ENCODE data around the gene IGSF22.

Gene IGSF22

DNA sequence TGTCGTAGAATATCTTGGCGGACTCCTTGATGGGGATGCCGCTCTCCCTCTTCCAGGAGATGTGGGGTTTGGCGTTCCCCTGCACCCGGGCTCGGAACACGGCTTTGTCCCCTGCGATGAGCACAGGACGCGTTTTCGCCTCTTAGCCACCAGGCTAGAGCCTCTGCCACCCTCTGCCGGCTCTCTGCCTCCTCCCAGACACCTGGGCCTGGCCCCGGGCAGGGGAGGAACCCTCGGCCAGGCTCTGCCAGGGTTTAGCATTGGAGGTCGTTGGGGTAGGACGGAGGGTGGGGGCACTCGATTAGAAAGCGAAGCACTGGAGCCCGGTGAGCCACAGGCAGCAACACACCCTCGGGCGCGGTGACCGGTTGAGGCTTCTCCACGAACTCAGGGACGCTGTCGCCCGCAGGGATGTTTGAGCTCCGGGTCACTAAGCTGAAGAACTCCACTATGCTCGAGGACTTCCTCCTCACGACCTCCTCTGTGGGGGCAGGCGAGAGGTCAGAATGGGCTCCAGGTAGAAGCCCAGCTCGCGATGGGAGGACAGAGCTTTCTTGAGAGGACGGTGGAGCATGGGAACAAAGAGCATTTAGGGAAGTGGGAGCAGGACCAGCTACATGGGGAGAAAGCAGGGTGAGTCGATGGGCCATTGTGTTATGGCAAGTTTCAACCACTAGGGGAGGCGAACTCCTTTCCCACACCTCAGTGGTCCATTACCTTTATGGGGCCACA, 4.3 kb downstream of the IGSF22 start:
- no peaks in the 10 kb centered on the region for H3K36me3 ChIP-seq
- H3K4me1 ChIP-seq (ENCODE audit: control insufficient read depth in 1 of 2, insufficient read depth in 1 of 2, low read depth in 1 of 2, low read length in 1 of 2): peaks cover 11 to 12% of the 10 kb centered on the region in 2 experiments
- H3K9me3 ChIP-seq: no peaks in the 10 kb centered on the region
- TF ChIP-seq, protein P1, sequence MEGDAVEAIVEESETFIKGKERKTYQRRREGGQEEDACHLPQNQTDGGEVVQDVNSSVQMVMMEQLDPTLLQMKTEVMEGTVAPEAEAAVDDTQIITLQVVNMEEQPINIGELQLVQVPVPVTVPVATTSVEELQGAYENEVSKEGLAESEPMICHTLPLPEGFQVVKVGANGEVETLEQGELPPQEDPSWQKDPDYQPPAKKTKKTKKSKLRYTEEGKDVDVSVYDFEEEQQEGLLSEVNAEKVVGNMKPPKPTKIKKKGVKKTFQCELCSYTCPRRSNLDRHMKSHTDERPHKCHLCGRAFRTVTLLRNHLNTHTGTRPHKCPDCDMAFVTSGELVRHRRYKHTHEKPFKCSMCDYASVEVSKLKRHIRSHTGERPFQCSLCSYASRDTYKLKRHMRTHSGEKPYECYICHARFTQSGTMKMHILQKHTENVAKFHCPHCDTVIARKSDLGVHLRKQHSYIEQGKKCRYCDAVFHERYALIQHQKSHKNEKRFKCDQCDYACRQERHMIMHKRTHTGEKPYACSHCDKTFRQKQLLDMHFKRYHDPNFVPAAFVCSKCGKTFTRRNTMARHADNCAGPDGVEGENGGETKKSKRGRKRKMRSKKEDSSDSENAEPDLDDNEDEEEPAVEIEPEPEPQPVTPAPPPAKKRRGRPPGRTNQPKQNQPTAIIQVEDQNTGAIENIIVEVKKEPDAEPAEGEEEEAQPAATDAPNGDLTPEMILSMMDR (IDR thresholded peaks at IDR 0.05): peak; percentile 38
- peak overlapping the region; percentile 19 to 51 for H3K4me3 ChIP-seq (ENCODE audit: low read depth in 1 of 2, low read length in 1 of 2)
- no peak overlapping the region for H3K27ac ChIP-seq
- peaks cover 45% of the 10 kb centered on the region for H3K27me3 ChIP-seq

DNA sequence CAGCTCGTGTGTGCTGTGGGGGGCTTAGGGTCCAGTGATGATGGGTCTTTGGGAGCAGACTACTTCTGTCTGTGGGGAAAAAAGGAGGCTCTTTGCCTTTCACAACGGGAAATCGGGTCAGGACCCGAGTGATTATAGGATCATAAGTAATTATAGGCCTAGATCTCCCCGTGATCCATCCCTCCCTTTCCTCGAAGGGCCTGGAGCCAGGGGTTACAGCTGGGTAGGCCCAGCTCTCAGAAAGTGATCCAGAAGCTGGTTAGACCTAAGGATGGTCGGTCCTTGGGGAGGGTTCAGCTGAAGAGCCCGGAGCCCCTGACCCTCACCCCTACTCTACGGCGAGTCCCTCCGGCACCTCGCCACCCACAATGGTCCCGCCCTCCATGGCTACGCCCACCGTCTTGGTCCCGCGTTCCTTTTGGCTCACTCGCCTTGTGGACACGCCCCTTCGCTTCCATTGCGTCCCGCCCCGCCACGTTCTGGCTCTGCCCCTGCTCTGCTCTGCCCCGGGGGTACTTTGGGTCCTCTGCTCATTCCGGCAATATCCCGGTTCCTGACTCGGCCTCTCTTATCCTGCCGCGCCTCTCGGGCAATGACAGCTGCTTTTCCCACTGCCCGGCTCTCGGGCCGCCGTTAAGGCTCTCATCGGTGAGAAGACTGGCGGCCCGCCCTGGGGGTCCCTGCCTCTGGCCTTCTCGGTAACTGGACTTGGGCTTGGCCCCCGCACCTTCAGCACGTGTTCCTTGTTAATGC, 5.0 kb downstream of the IGSF22 start:
- Histone ChIP-seq H3K27me3 (peaks cover 51% of the 10 kb centered on the region), H3K27ac (no peak overlapping the region), H3K4me1 (ENCODE audit: control insufficient read depth in 1 of 2, insufficient read depth in 1 of 2, low read depth in 1 of 2, low read length in 1 of 2) (peaks cover 11 to 12% of the 10 kb centered on the region in 2 experiments), H3K9me3 (no peaks in the 10 kb centered on the region), H3K4me3 (ENCODE audit: low read depth in 1 of 2, low read length in 1 of 2) (peak overlapping the region; percentile 19 to 51), H3K36me3 (no peaks in the 10 kb centered on the region)
- TF ChIP-seq, protein P1 (IDR thresholded peaks at IDR 0.05): no peak

DNA sequence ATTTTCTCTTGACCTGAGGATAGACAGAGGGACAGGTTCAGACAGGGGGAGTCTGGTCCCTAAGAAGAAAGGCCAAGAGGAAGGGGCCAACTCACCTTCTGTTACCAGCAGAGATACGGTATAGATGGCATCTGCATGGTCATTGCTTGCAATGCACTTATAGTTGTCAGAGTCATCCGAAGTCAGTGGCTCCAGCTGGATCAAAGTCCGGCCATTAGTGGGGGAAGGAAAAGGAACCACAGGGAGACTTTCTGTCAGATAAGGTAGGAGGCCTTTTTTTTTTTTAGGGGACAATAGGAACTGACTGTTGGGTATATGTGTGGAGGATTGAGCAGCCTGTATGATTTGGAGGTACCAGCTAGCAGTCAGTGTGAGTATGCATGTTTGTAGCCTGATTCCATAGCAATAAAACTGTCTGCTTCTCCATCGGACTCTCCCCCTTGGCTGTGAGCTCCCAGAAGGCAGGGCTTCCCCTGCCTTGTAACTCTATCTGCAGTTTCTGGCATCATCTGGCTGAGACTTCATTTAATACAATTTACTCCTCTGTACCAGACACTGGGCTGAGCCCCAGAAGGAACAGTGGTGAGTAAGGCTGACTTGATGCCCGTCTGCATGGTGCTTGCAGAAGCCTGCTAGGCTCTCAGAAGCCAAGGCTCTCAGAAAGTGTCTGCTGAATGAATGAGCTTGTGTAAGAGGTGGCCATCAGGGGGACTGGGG, 5.7 kb downstream of the IGSF22 start:
- no peaks in the 10 kb centered on the region for H3K9me3 ChIP-seq
- H3K4me3 ChIP-seq (ENCODE audit: low read depth in 1 of 2, low read length in 1 of 2): no peak overlapping the region
- TF ChIP-seq, protein P1 (IDR thresholded peaks at IDR 0.05): no peak
- no peak overlapping the region for H3K27ac ChIP-seq
- peaks cover 51% of the 10 kb centered on the region for H3K27me3 ChIP-seq
- peaks cover 11 to 12% of the 10 kb centered on the region in 2 experiments for H3K4me1 ChIP-seq (ENCODE audit: control insufficient read depth in 1 of 2, insufficient read depth in 1 of 2, low read depth in 1 of 2, low read length in 1 of 2)
- no peaks in the 10 kb centered on the region for H3K36me3 ChIP-seq

DNA sequence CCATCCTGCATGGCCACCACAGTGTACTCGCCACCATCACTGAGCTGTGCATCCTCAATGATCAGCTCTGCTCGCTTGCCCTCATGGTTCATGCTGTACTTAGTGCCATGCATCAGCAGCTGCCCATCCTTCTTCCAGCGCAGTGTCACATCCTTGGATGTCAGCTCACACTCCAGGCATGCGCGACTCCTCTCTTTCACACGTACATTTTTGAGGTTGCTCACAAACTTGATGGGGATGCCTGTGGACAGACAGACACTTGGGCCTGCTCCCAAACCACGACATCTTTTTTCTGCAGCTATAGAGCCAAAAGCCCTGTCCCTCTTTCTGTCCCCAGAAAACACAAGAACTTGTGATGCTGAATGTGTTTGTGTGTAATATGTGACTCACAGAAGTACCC, 10.5 kb downstream of the IGSF22 start:
- TF ChIP-seq, protein P1 (IDR thresholded peaks at IDR 0.05): no peak
- H3K9me3 ChIP-seq: no peaks in the 10 kb centered on the region
- no peak overlapping the region for H3K27ac ChIP-seq
- H3K4me3 ChIP-seq (ENCODE audit: low read depth in 1 of 2, low read length in 1 of 2): no peak overlapping the region
- H3K27me3 ChIP-seq: peaks cover 22% of the 10 kb centered on the region
- H3K36me3 ChIP-seq: no peaks in the 10 kb centered on the region
- H3K4me1 ChIP-seq (ENCODE audit: control insufficient read depth in 1 of 2, insufficient read depth in 1 of 2, low read depth in 1 of 2, low read length in 1 of 2): no peaks in the 10 kb centered on the region

DNA sequence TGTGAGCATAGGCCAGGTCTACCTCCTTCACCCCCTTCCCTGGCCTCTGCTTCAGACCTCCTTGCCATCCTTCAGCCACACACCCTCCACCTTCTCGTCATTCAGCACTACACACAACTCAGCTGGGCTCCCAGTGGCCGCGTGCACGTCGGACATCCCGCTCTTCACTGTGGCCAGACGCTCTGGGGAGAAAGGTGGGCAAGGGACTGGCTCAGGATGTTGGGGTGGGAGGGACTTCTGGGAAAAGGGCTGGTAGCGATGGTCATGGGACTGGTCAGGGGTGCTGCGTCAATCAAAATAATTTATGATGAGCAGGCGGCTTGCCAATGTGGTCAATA, 11.6 kb downstream of the IGSF22 start:
- Histone ChIP-seq H3K36me3 (no peaks in the 10 kb centered on the region), H3K4me3 (ENCODE audit: low read depth in 1 of 2, low read length in 1 of 2) (no peak overlapping the region), H3K27me3 (peaks cover 16% of the 10 kb centered on the region), H3K9me3 (no peaks in the 10 kb centered on the region), H3K27ac (no peak overlapping the region), H3K4me1 (ENCODE audit: control insufficient read depth in 1 of 2, insufficient read depth in 1 of 2, low read depth in 1 of 2, low read length in 1 of 2) (no peaks in the 10 kb centered on the region)
- TF ChIP-seq, protein P1 (IDR thresholded peaks at IDR 0.05): no peak

All from neutrophil (primary cell).